Measurements from ENCODE around the gene C2CD4D. TPM values are rescaled to one million over a fixed set of nuclear protein-coding genes. Genes with fewer than 3 reads are reported as not detected.

C2CD4D gene
- polyA plus RNA-seq, 3 donors: 0.10 TPM; not detected in 1

- no peak for DNase-seq (ENCODE audit: low read depth in 3 of 3, low spot score in 2 of 3)
These were observed 48.5 kb downstream of the C2CD4D start for GRCh38 chr1:151790940-151791651.

GRCh38 chr1:151790071-151790939 is 49.3 kb downstream of the C2CD4D start, which contains the start of gene TDRKH:
Gene TDRKH (minus strand): TSS chr1:151790500. CDS start chr1:151783022, 7,478 bp downstream.
- peak; percentile 89 to 95 (median 92) for DNase-seq (ENCODE audit: low read depth in 3 of 3, low spot score in 2 of 3)

Other genes with a start within 250 kb of the C2CD4D start
- gene SNX27, start 227.8 kb downstream of the C2CD4D start, polyA plus RNA-seq (ENCODE audit: insufficient read length in 3 of 3): 10 to 100 TPM; 20.5 to 22.5 (median 21.8) TPM
- gene CELF3, start 123.0 kb downstream of the C2CD4D start, polyA plus RNA-seq (ENCODE audit: insufficient read length in 3 of 3): under 1 TPM; 0.30 to 0.53 (median 0.42) TPM
- gene RIIAD1, start 118.3 kb downstream of the C2CD4D start, polyA plus RNA-seq (ENCODE audit: insufficient read length in 3 of 3): under 1 TPM in 1 of 3 donors, not detected in 2; 0.37 TPM
- gene MRPL9, start 76.3 kb downstream of the C2CD4D start, polyA plus RNA-seq (ENCODE audit: insufficient read length in 3 of 3): 100 to 1,000 TPM; 115 to 123 (median 119) TPM
- gene TDRKH, start 49.3 kb downstream of the C2CD4D start, polyA plus RNA-seq (ENCODE audit: insufficient read length in 3 of 3): 1 to 10 TPM; 8.8 to 9.1 (median 9.1) TPM
- gene LINGO4, start 34.4 kb downstream of the C2CD4D start, polyA plus RNA-seq (ENCODE audit: insufficient read length in 3 of 3): under 1 TPM in 2 of 3 donors, not detected in 1; 0.04 TPM
- 1 to 10 TPM in 2 of 3 donors, under 1 TPM in 1; 0.83 to 1.5 (median 1.3) TPM for gene RORC, start 8.0 kb downstream of the C2CD4D start, polyA plus RNA-seq (ENCODE audit: insufficient read length in 3 of 3)
- under 1 TPM; 0.29 to 0.49 (median 0.44) TPM for gene THEM5, start 13.9 kb upstream of the C2CD4D start, polyA plus RNA-seq (ENCODE audit: insufficient read length in 3 of 3)
- 10 to 100 TPM; 20.9 to 22.1 (median 21.8) TPM for gene THEM4, start 69.7 kb upstream of the C2CD4D start, polyA plus RNA-seq (ENCODE audit: insufficient read length in 3 of 3)
- gene S100A10, start 154.0 kb upstream of the C2CD4D start, polyA plus RNA-seq (ENCODE audit: insufficient read length in 3 of 3): 100 to 1,000 TPM; 227 to 239 (median 228) TPM
- gene S100A11, start 197.2 kb upstream of the C2CD4D start, polyA plus RNA-seq (ENCODE audit: insufficient read length in 3 of 3): 100 to 1,000 TPM; 231 to 297 (median 273) TPM
- gene TCHHL1, start 249.2 kb upstream of the C2CD4D start, polyA plus RNA-seq (ENCODE audit: insufficient read length in 3 of 3): not detected